Cardiac muscle cell (in vitro differentiated cells and primary cell): Measurements from ENCODE around the gene NDNF. TPM values are rescaled to one million over a fixed set of nuclear protein-coding genes. Genes with fewer than 3 reads are reported as not detected.

Experiments
- DNase-seq, 2 donors: peaks; one replicate each; pipeline versions ENCODE4 v3.0.0 to v3.0.0-alpha.2; 2010 to 2017; ENCODE audit warnings: low read depth in 1 of 2, low spot score in 1 of 2
- H3K27ac ChIP-seq: fragments of 200-600 bp; sonication (generic); 2 replicates; pipeline ENCODE4 v1.5.1; 2016
- H3K27me3 ChIP-seq: fragments of 200-600 bp; sonication (generic); 2 replicates; pipeline ENCODE4 v1.6.0; 2016; ENCODE audit warnings: control low read depth
- H3K36me3 ChIP-seq: fragments of 200-600 bp; sonication (generic); 2 replicates; pipeline ENCODE4 v1.5.1; 2016; ENCODE audit warnings: control low read depth
- H3K4me1 ChIP-seq: fragments of 200-600 bp; sonication (generic); 2 replicates; pipeline ENCODE4 v1.8.1; 2017; ENCODE audit warnings: low read depth, mild to moderate bottlenecking, mixed run types
- H3K4me3 ChIP-seq: fragments of 200-600 bp; sonication (generic); 2 replicates; pipeline ENCODE4 v1.5.1; 2016; ENCODE audit warnings: mild to moderate bottlenecking
- H3K9me3 ChIP-seq: fragments of 200-600 bp; sonication (generic); 2 replicates; pipeline ENCODE4 v1.5.1; 2017; ENCODE audit warnings: low read depth, mild to moderate bottlenecking, control low read depth
- polyA plus RNA-seq: library from polyadenylated mRNA; unstranded; fragments of >200 nt; fragmentation: Nextera tagmentation; extraction: Ambion mirVana; gene quantifications from 2 replicates; pipeline ENCODE4 v1.2.1, GENCODE V29; 2016
- total RNA-seq: library from RNA; depleted of rRNA; stranded (reverse); fragments of >200 nt; gene quantifications from 2 replicates; pipeline ENCODE4 v1.2.3, GENCODE V29; 2016
- TF ChIP-seq, protein P1 (sequence below): IDR thresholded peaks from 2 replicates; pipeline ENCODE4 v1.5.1; 2012; ENCODE audit warnings: low read depth, mild to moderate bottlenecking, low read length

The NDNF gene
- total and polyA plus RNA-seq, 2 experiments from 2014 or later, result 2.6 to 9.3 TPM

DNA sequence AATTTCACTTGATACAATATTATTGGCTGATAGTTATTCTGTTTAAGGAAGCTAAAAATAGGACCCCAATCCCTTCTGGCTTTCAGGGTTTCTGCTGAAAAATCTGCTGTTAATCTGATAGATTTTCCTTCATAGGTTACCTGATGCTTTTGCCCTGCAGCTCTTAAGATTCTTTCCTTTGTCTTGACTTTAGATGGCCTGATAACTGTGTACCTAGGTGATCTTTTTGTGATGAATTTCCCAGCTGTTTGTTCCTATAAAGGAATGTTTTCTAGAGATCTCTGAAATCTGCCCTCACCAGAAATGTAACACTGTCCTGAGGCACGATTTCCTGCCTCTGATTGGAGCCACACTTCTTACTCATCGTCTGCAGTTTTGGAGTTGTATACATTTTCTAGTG is 80.5 kb downstream of the NDNF start:
- TF ChIP-seq, protein P1, sequence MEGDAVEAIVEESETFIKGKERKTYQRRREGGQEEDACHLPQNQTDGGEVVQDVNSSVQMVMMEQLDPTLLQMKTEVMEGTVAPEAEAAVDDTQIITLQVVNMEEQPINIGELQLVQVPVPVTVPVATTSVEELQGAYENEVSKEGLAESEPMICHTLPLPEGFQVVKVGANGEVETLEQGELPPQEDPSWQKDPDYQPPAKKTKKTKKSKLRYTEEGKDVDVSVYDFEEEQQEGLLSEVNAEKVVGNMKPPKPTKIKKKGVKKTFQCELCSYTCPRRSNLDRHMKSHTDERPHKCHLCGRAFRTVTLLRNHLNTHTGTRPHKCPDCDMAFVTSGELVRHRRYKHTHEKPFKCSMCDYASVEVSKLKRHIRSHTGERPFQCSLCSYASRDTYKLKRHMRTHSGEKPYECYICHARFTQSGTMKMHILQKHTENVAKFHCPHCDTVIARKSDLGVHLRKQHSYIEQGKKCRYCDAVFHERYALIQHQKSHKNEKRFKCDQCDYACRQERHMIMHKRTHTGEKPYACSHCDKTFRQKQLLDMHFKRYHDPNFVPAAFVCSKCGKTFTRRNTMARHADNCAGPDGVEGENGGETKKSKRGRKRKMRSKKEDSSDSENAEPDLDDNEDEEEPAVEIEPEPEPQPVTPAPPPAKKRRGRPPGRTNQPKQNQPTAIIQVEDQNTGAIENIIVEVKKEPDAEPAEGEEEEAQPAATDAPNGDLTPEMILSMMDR, result no peak
- no peaks in the 10 kb centered on the region for H3K9me3 ChIP-seq
- no peaks in the 10 kb centered on the region for H3K36me3 ChIP-seq
- no peaks in the 10 kb centered on the region for H3K27me3 ChIP-seq
- DNase-seq, result no peak
- H3K4me3 ChIP-seq, result no peak overlapping the region
- H3K27ac ChIP-seq, result no peak overlapping the region
- H3K4me1 ChIP-seq, result no peaks in the 10 kb centered on the region

- Histone ChIP-seq H3K36me3 (no peaks in the 10 kb centered on the region), H3K4me3 (no peak overlapping the region), H3K27me3 (no peaks in the 10 kb centered on the region), H3K4me1 (no peaks in the 10 kb centered on the region), H3K27ac (no peak overlapping the region), H3K9me3 (no peaks in the 10 kb centered on the region)
- TF ChIP-seq, protein P1, result no peak
- no peak for DNase-seq
Observed at GRCh38 chr4:120990246-120990645, 82.1 kb downstream of the NDNF start.

Other genes starting within 250 kb of the NDNF start
- 10.9 and 19.3 TPM in 2 replicates for gene PRDM5, start 149.8 kb downstream of the NDNF start, total RNA-seq
- gene PRDM5, start 149.8 kb downstream of the NDNF start, polyA plus RNA-seq, result 8.7 and 9.3 TPM in 2 replicates
- gene TNIP3, start 91.8 kb upstream of the NDNF start, total RNA-seq, result not detected in 2 replicates
- gene TNIP3, start 91.8 kb upstream of the NDNF start, polyA plus RNA-seq, result not detected in 2 replicates